HCT116 (cell line): ENCODE measurements around the gene IZUMO1. TPM values are rescaled to one million over a fixed set of nuclear protein-coding genes. Genes with fewer than 3 reads are reported as not detected.

ENCODE experiments used
- ATAC-seq: fragments of 200-7000 bp; cut with Tn5 transposase; 2 replicates; pipeline ENCODE4 v1.9.1; 2020; ENCODE audit warnings: mild to moderate bottlenecking, moderate library complexity
- BruUV-seq: library from RNA; stranded (reverse); fragments of 400-500 nt; replicated peaks from 2 replicates; lab custom pipeline; 2021; lab: Mats Ljungman, UMichigan
- CTCF ChIA-PET: fragments of 300-600 bp; sonication (Branson Sonifier 250); formaldehyde crosslinking; loops from one replicate; lab custom pipeline; 2021; ENCODE audit warnings: antibody characterized with exemption; lab: Charles Lee
- POLR2A ChIA-PET: fragments of 300-600, 350-600 bp; sonication (Branson Sonifier 250); formaldehyde crosslinking; loops from one replicate; lab custom pipeline; 2021; ENCODE audit warnings: antibody characterized with exemption; lab: Charles Lee
- RAD21 ChIA-PET, 2 experiments: fragments of 300-600 bp; sonication (Branson Sonifier 250); formaldehyde crosslinking; loops; one replicate each; lab custom pipeline; 2023; ENCODE audit warnings: low total read pairs in 2 of 2; ENCODE audit not compliant: uncharacterized antibody in 2 of 2, unreplicated experiment in 2 of 2, low non-redundant PET in 1 of 2; lab: Charles Lee
- DNase-seq: peaks from one replicate; pipeline ENCODE4 v3.0.0-alpha.2; 2010; ENCODE audit warnings: low read depth, low spot score
- H2AFZ ChIP-seq: fragments of 200-600 bp; shearing (Covaris generic), sonication (generic); 2 replicates; pipeline ENCODE4 v1.6.1; 2017; ENCODE audit warnings: low read depth, mixed run types, mixed read lengths, antibody characterized with exemption, low read length; ENCODE audit not compliant: poor library complexity, severe bottlenecking
- H3K27ac ChIP-seq: 2 replicates; pipeline ENCODE4 v1.5.1; 2012; ENCODE audit warnings: low read depth, low read length
- H3K27me3 ChIP-seq: fragments of 200-600 bp; sonication (generic); 2 replicates; pipeline ENCODE4 v1.6.1; 2016; ENCODE audit warnings: mixed run types, low read length, mixed read lengths; ENCODE audit not compliant: insufficient read depth
- H3K36me3 ChIP-seq, 2 experiments: fragments of 200-500 bp in 1 of 2; fragments of 200-600 bp in 1 of 2; sonication (Bioruptor generic) in 1 of 2; sonication (generic) in 1 of 2; 2 replicates each; pipeline versions ENCODE4 v1.5.1 to v1.6.1; 2014 to 2016; ENCODE audit warnings: low read length in 2 of 2, inconsistent platforms in 1 of 2, mixed read lengths in 1 of 2, mixed run types in 1 of 2; ENCODE audit not compliant: insufficient read depth in 2 of 2, control insufficient read depth in 1 of 2
- H3K4me1 ChIP-seq, 2 experiments: fragments of 200-600 bp in 1 of 2; sonication (generic) in 1 of 2; 2 replicates each; pipeline versions ENCODE4 v1.5.1 to v1.6.1; 2012 to 2017; ENCODE audit warnings: low read length in 2 of 2, inconsistent platforms in 1 of 2, mild to moderate bottlenecking in 1 of 2, mixed read lengths in 1 of 2, mixed run types in 1 of 2, moderate library complexity in 1 of 2; ENCODE audit not compliant: insufficient read depth in 2 of 2, control insufficient read depth in 1 of 2
- H3K4me2 ChIP-seq: fragments of 200-600 bp; sonication (generic); 2 replicates; pipeline ENCODE4 v1.6.1; 2017; ENCODE audit warnings: mixed run types, low read length, mixed read lengths
- H3K4me3 ChIP-seq, 2 experiments: fragments of 200-600 bp in 1 of 2; sonication (generic) in 1 of 2; replicated peaks in 1 of 2; 2 replicates each; pipeline ENCODE4 v1.5.1; 2011 to 2016; ENCODE audit warnings: low read length in 2 of 2, control low read depth in 1 of 2, low read depth in 1 of 2, mild to moderate bottlenecking in 1 of 2, mixed read lengths in 1 of 2, mixed run types in 1 of 2
- H3K79me2 ChIP-seq: fragments of 200-600 bp; sonication (generic); 2 replicates; pipeline ENCODE4 v1.6.1; 2017; ENCODE audit warnings: mild to moderate bottlenecking, mixed run types, low read length, moderate library complexity, mixed read lengths; ENCODE audit not compliant: insufficient read depth
- H3K9ac ChIP-seq: fragments of 200-600 bp; sonication (generic); 2 replicates; pipeline ENCODE4 v1.6.1; 2016; ENCODE audit warnings: low read length, mixed read lengths
- H3K9me2 ChIP-seq: fragments of 200-600 bp; sonication (generic), shearing (Covaris generic); 2 replicates; pipeline ENCODE4 v1.6.1; 2017; ENCODE audit warnings: mixed run types, mild to moderate bottlenecking, moderate library complexity; ENCODE audit not compliant: insufficient read depth
- H3K9me3 ChIP-seq, 2 experiments: fragments of 200-500 bp in 1 of 2; fragments of 200-600 bp in 1 of 2; sonication (Bioruptor generic) in 1 of 2; sonication (generic) in 1 of 2; 2 replicates each; pipeline ENCODE4 v1.6.1; 2014 to 2017; ENCODE audit warnings: low read length in 2 of 2, mixed read lengths in 2 of 2, inconsistent platforms in 1 of 2, low read depth in 1 of 2, mild to moderate bottlenecking in 1 of 2, mixed run types in 1 of 2, moderate library complexity in 1 of 2; ENCODE audit not compliant: control insufficient read depth in 1 of 2, insufficient read depth in 1 of 2
- H4K20me1 ChIP-seq: fragments of 200-600 bp; sonication (generic), shearing (Covaris generic); 2 replicates; pipeline ENCODE4 v1.6.1; 2017; ENCODE audit warnings: mixed run types, mild to moderate bottlenecking, moderate library complexity; ENCODE audit not compliant: insufficient read depth
- POLR2A ChIP-seq: IDR thresholded peaks from 2 replicates; pipeline ENCODE4 v1.7.0; 2011; ENCODE audit warnings: borderline replicate concordance; ENCODE audit not compliant: insufficient read depth, insufficient read length; ENCODE audit errors: extremely low read depth
- POLR2AphosphoS5 ChIP-seq: IDR thresholded peaks from 2 replicates; pipeline ENCODE4 v1.6.1; 2011; ENCODE audit warnings: mild to moderate bottlenecking, low read depth, low read length, moderate library complexity
- SRF ChIP-seq: IDR thresholded peaks from 2 replicates; pipeline ENCODE4 v1.6.1; 2012; ENCODE audit warnings: low read depth
- YY1 ChIP-seq: IDR thresholded peaks from 2 replicates; pipeline ENCODE4 v1.6.1; 2011; ENCODE audit warnings: low read length, low read depth, moderate library complexity, mild to moderate bottlenecking; ENCODE audit not compliant: insufficient replicate concordance; ENCODE audit errors: extremely low read depth
- intact Hi-C: fragments of 100-400 bp; cut with micrococcal nuclease; formaldehyde crosslinking; loops from 2 replicates; pipeline ENCODE4 v1.10.0; 2022
- total RNA-seq: library from RNA; stranded (reverse); gene quantifications from one replicate; pipeline ENCODE4 v1.2.1, GENCODE V29; 2021; ENCODE audit not compliant: unreplicated experiment
- TF ChIP-seq, protein P1 (sequence below): IDR thresholded peaks from 2 replicates; pipeline ENCODE4 v1.6.1; 2012
- TF ChIP-seq, protein P2 (sequence below): IDR thresholded peaks from 2 replicates; pipeline ENCODE4 v1.6.1; 2012; ENCODE audit warnings: low read depth
- TF ChIP-seq, protein P3 (sequence below): IDR thresholded peaks from 2 replicates; pipeline ENCODE4 v1.6.1; 2012

IZUMO1 gene
- total RNA-seq, 1 experiment from 2014 or later: 1.7 TPM

DNA sequence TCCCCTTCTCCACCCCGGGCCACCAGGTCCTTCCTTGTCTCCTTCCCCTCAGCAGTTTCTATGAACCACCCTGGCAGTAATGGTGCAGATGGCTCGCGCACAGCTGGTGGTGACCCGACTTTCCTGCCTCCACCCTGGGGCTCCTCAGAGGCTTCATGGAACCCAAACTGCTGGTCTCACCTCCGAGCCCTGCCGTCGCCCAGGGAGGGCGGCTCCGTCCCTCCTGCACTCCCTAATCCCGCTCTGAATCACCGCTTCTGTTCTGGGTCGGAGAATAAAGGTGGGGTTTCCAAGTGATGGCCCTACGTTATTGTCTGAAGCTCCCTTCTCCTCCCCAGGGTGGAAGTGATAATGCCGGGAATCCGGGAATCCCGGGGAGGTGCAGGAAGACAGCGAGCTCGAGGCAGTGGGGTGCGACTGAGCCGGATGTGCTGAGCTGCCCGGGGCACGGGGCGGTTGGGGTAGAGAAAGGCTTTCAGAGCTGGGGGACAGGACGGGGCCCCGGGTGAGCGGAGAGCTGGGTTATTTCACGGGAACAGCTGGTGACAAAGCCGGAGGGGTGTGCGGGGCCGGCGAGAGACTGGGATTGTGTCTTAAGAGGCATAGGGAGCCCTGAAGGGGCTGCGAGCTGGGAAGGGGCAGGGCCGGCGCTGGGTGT is 50.2 kb downstream of the IZUMO1 start:
- POLR2A ChIA-PET: interaction anchor here (0.8 to 1.8 kb wide), 7 partner anchors 9 to 74 kb away, joined by 3 to 15 read pairs (median 4); partner anchors contain the start of gene CA11
- no peak for DNase-seq
- H3K4me2 ChIP-seq: peak overlapping the region; percentile 100
- H3K9ac ChIP-seq: peak overlapping the region; percentile 84
- BruUV-seq: no TSS peak
- no peaks in the 10 kb centered on the region for H3K27me3 ChIP-seq
- peaks cover 15% of the 10 kb centered on the region; the same call in 1 of the 2 replicates for H3K79me2 ChIP-seq
- H3K36me3 ChIP-seq: no peaks in the 10 kb centered on the region
- peak; percentile 2 for TF ChIP-seq POLR2A
- no peak for TF ChIP-seq SRF
- intact Hi-C loops: no loop called here
- H3K4me3 ChIP-seq: peak overlapping the region; percentile 75 to 85
- ATAC-seq: peak; percentile 52
- no peaks in the 10 kb centered on the region for H4K20me1 ChIP-seq
- no peaks in the 10 kb centered on the region for H3K9me2 ChIP-seq
- no peak overlapping the region for H2AFZ ChIP-seq
- no peaks in the 10 kb centered on the region for H3K9me3 ChIP-seq
- peaks cover 32 to 55% of the 10 kb centered on the region in 2 experiments for H3K4me1 ChIP-seq
- CTCF ChIA-PET: interaction anchor here (0.7 to 1.9 kb wide), 5 partner anchors 16 to 305 kb away, joined by 3 to 12 read pairs (median 4); partner anchors contain the start of genes CA11 and KDELR1
- peak overlapping the region; percentile 83 for H3K27ac ChIP-seq
- RAD21 ChIA-PET: interaction anchor here in 1 of 2 experiments (1.4 to 1.7 kb wide), 2 partner anchors 17 to 21 kb away, joined by 4 read pairs; no protein-coding TSS in a partner anchor

DNA sequence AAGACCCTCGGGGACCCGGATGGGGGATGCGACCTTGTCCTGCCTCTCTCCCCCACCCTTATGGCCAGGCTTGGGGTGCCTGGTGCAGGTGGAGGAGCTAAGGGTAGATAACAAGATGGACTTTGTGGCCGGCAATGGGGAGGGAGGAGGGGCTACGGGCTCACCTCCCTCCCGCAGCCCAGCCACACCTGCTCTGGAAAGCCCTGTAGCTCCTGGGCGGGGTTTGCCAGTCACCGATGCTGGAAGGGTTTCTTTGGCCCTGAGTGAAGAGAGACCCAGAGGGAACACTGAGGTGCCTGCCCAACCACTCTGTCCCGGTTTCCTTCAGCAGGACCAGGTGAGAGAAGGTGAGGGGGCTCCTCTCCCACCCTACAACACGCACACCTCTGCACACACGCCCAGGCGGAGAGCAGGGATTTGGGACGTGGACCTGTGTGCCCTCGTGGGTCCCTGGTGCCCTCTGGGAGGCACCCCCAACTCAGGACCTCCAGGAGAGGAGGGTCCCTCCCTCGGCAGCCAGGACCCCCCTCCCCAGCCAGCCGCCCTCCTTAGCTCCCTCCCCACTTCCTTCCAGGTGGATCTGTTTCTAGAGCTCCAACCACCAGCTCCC is 50.9 kb downstream of the IZUMO1 start, which contains the start of gene FUT2:
TSS of gene FUT2 (plus strand) at position 229 of the 610 bp plus-strand sequence. CDS start 6,986 bp downstream, outside the sequence.
- Histone ChIP-seq H3K9ac (peak within 1 kb of the TSS; percentile 84), H3K9me3 (no peaks in the 10 kb centered on the region), H3K4me3 (peak within 1 kb of the TSS; percentile 75 to 85), H3K36me3 (no peaks in the 10 kb centered on the region)
- TF ChIP-seq YY1 (peak; percentile 7), POLR2AphosphoS5 (peak; percentile 96), POLR2A (peak; percentile 45)
- TF ChIP-seq, protein P1, sequence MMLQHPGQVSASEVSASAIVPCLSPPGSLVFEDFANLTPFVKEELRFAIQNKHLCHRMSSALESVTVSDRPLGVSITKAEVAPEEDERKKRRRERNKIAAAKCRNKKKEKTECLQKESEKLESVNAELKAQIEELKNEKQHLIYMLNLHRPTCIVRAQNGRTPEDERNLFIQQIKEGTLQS: no peak
- TF ChIP-seq, protein P2, sequence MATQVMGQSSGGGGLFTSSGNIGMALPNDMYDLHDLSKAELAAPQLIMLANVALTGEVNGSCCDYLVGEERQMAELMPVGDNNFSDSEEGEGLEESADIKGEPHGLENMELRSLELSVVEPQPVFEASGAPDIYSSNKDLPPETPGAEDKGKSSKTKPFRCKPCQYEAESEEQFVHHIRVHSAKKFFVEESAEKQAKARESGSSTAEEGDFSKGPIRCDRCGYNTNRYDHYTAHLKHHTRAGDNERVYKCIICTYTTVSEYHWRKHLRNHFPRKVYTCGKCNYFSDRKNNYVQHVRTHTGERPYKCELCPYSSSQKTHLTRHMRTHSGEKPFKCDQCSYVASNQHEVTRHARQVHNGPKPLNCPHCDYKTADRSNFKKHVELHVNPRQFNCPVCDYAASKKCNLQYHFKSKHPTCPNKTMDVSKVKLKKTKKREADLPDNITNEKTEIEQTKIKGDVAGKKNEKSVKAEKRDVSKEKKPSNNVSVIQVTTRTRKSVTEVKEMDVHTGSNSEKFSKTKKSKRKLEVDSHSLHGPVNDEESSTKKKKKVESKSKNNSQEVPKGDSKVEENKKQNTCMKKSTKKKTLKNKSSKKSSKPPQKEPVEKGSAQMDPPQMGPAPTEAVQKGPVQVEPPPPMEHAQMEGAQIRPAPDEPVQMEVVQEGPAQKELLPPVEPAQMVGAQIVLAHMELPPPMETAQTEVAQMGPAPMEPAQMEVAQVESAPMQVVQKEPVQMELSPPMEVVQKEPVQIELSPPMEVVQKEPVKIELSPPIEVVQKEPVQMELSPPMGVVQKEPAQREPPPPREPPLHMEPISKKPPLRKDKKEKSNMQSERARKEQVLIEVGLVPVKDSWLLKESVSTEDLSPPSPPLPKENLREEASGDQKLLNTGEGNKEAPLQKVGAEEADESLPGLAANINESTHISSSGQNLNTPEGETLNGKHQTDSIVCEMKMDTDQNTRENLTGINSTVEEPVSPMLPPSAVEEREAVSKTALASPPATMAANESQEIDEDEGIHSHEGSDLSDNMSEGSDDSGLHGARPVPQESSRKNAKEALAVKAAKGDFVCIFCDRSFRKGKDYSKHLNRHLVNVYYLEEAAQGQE: no peak
- TF ChIP-seq, protein P3, sequence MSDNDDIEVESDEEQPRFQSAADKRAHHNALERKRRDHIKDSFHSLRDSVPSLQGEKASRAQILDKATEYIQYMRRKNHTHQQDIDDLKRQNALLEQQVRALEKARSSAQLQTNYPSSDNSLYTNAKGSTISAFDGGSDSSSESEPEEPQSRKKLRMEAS: peak; percentile 22; the same call in 1 of the 2 replicates
- TF ChIP-seq, all 23 proteins: peak for 4
- peaks cover 32 to 55% of the 10 kb centered on the region in 2 experiments for H3K4me1 ChIP-seq
- TSS peak; percentile 79 for BruUV-seq
- ChIA-PET RAD21 (interaction anchor here in 1 of 2 experiments (1.4 to 1.7 kb wide), 2 partner anchors 17 to 20 kb away, joined by 4 read pairs; no protein-coding TSS in a partner anchor), CTCF (interaction anchor here (0.6 to 1.9 kb wide), 6 partner anchors 17 to 304 kb away, joined by 3 to 12 read pairs (median 4); partner anchors contain the start of genes CA11 and KDELR1), POLR2A (interaction anchor here (0.8 to 1.8 kb wide), 8 partner anchors 9 to 75 kb away, joined by 3 to 15 read pairs (median 4); partner anchors contain the start of gene CA11)
- peak within 1 kb of the TSS; percentile 100 for H3K4me2 ChIP-seq
- H3K79me2 ChIP-seq: peaks cover 15% of the 10 kb centered on the region; the same call in 1 of the 2 replicates
- H4K20me1 ChIP-seq: no peaks in the 10 kb centered on the region
- no peaks in the 10 kb centered on the region for H3K9me2 ChIP-seq
- intact Hi-C loops: no loop called here
- no peaks in the 10 kb centered on the region for H3K27me3 ChIP-seq
- ATAC-seq (peak; percentile 81), DNase-seq (no peak)
- H3K27ac ChIP-seq: peak within 1 kb of the TSS; percentile 83
- H2AFZ ChIP-seq: no peak within 1 kb of the TSS
